GM12865 (cell line): ENCODE measurements around the gene RNLS.

Experiments
- DNase-seq: peaks from one replicate; pipeline ENCODE4 v3.0.0; 2010; ENCODE audit warnings: low read depth
- H3K4me3 ChIP-seq: 2 replicates; pipeline ENCODE4 v1.5.1; 2011; ENCODE audit warnings: mild to moderate bottlenecking, low read depth, low read length, control low read depth
- TF ChIP-seq, protein P1 (sequence below): IDR thresholded peaks from 2 replicates; pipeline ENCODE4 v1.5.1; 2011; ENCODE audit warnings: low read length, control low read depth, low read depth, inconsistent platforms; ENCODE audit not compliant: insufficient read depth; ENCODE audit errors: missing control alignments

RNLS gene

GRCh38 chr10:88347022-88347421 lies 236.1 kb downstream of the RNLS start:
- no peak for DNase-seq
- TF ChIP-seq, protein P1, sequence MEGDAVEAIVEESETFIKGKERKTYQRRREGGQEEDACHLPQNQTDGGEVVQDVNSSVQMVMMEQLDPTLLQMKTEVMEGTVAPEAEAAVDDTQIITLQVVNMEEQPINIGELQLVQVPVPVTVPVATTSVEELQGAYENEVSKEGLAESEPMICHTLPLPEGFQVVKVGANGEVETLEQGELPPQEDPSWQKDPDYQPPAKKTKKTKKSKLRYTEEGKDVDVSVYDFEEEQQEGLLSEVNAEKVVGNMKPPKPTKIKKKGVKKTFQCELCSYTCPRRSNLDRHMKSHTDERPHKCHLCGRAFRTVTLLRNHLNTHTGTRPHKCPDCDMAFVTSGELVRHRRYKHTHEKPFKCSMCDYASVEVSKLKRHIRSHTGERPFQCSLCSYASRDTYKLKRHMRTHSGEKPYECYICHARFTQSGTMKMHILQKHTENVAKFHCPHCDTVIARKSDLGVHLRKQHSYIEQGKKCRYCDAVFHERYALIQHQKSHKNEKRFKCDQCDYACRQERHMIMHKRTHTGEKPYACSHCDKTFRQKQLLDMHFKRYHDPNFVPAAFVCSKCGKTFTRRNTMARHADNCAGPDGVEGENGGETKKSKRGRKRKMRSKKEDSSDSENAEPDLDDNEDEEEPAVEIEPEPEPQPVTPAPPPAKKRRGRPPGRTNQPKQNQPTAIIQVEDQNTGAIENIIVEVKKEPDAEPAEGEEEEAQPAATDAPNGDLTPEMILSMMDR, result no peak
- no peak overlapping the region for H3K4me3 ChIP-seq

- TF ChIP-seq, protein P1, result no peak
- no peak overlapping the region for H3K4me3 ChIP-seq
Observed at GRCh38 chr10:88346144-88346977, 236.8 kb downstream of the RNLS start.

GRCh38 chr10:88343761-88344484 lies 239.2 kb downstream of the RNLS start:
- TF ChIP-seq, protein P1, result no peak
- no peak for DNase-seq
- H3K4me3 ChIP-seq, result no peak overlapping the region

More at GRCh38 chr10:88346144-88346977, 236.8 kb downstream of the RNLS start:
- no peak for DNase-seq

DNA sequence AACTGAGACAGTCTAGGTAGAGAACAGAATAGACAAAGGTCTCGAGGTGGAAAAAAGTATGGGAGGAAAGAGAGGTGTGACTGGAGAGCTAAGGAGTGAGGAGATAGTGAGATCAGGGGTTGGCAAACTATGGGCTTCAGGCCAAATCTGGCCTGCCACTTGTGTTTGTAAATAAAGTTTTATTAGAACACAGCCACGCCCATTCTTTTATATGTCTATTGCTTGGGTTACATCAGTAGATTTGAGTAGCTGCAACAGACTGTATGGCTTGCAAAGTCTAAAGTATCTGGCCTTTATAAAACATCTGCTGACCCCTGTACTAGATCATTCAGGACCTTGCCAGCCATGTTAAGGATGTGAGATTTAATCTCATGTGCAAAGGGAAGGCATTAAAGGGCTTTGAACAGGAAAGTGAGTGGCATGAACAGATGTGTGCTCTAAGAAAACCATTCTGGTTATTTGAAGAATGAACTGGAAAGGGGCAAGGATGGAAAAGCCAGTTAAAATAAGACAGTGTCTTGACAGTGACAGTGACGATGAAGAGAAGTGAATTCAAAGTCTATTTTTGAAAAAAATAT lies 240.3 kb downstream of the RNLS start:
- no peak overlapping the region for H3K4me3 ChIP-seq
- DNase-seq, result no peak
- TF ChIP-seq, protein P1, result no peak

DNA sequence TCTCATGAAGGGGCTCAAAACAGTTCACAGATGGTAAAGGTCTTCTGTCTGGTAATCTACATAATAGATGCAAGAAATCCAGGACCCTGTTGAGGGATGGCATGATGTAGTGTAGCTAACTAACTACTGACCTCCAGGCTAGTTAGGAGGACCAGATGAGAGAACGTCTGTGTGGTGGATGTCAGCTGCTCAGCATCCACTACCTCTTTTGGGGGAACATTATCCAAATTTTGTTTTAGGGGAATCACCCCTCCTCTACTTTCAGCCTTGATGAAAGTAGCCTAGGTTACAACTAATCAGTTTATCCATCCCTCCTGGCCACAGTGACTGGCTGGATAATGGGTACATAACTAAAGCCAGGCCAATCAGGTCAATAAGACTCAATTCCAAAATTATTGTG lies 246.0 kb downstream of the RNLS start:
- TF ChIP-seq, protein P1, result no peak
- DNase-seq, result no peak
- H3K4me3 ChIP-seq, result no peak overlapping the region

DNA sequence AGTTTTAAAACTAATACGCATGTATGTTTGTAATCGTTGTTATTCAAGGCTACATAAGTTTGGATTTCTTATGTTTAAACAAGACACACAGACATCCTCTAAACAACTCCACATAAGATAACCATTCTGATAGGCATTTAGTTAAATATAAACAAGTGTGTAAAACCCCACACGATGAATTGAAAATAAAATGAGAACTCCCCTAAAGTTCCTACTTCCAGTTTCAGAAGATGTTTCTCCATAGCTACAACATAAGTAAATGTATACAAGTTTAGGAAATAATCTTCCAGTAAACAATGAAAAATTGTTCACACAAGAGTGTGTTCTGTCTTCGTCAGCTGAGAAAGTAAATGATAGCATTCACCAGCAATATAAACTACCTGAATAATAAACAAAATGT lies 246.8 kb downstream of the RNLS start:
- no peak overlapping the region for H3K4me3 ChIP-seq
- no peak for DNase-seq
- TF ChIP-seq, protein P1, result no peak
